Measurements from ENCODE around the gene SFPQ. TPM values are rescaled to one million over a fixed set of nuclear protein-coding genes. Genes with fewer than 3 reads are reported as not detected.
A peak's percentile ranks its signal among the peaks of the same experiment; 100 is the strongest.
"Not testable (repeated sequence)": the region's sequence is repeated elsewhere in the genome, so short reads cannot be mapped to it uniquely, and the experiment has no call there.

SFPQ gene, protein sequence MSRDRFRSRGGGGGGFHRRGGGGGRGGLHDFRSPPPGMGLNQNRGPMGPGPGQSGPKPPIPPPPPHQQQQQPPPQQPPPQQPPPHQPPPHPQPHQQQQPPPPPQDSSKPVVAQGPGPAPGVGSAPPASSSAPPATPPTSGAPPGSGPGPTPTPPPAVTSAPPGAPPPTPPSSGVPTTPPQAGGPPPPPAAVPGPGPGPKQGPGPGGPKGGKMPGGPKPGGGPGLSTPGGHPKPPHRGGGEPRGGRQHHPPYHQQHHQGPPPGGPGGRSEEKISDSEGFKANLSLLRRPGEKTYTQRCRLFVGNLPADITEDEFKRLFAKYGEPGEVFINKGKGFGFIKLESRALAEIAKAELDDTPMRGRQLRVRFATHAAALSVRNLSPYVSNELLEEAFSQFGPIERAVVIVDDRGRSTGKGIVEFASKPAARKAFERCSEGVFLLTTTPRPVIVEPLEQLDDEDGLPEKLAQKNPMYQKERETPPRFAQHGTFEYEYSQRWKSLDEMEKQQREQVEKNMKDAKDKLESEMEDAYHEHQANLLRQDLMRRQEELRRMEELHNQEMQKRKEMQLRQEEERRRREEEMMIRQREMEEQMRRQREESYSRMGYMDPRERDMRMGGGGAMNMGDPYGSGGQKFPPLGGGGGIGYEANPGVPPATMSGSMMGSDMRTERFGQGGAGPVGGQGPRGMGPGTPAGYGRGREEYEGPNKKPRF
- total RNA-seq, result 358 and 369 TPM in 2 replicates

DNA sequence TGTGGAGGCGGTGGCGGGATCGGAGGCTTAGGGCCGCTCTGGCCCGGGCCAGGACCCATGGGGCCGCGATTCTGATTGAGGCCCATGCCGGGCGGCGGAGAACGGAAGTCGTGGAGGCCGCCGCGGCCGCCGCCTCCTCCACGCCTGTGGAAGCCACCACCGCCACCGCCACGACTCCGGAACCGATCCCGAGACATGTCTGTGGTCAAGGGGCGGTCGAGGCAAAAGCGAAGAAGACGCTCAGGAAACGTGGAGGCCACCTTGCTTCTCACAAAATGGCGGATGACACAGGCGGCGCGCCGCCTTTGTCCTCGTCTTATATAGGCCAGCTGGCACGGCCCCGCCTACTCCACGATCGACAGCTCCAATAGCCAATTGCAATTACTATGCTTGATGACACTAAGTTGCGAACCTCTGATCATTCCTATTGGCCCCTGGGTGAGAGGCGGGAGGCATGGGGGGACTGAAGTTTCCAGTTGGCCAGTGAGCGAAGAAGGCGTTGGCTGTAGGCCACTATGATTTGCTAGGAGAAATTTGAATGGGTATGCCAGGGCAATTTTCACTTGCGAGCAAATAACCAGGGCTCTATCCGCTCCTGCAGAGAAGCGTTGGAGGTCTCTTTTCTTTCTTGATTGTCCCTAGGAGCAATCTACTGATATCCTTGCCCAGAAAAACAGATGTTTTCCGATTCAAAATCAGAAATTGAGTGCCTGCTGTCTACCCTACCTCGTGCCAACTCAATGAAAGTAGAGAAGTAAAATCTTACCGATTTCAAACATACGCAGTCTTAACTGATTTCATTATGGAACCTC lies at the start of gene SFPQ:
Gene SFPQ (minus strand): TSS at position 293 of the 812 bp plus-strand sequence. CDS start 96 bp downstream, at position 197.
- Mint-ChIP-seq H3K27ac (peak within 1 kb of the TSS; percentile 98), H3K4me1 (ENCODE audit: low read depth) (peaks cover 32% of the 10 kb centered on the region), H3K27me3 (ENCODE audit: low read depth) (peaks cover 4% of the 10 kb centered on the region), H3K9me3 (no peaks in the 10 kb centered on the region), H3K36me3 (ENCODE audit: low read depth) (peaks cover 44% of the 10 kb centered on the region), H3K4me3 (ENCODE audit: low read depth) (peak within 1 kb of the TSS; percentile 91)
- intact Hi-C loops (cut with micrococcal nuclease), result loop anchor here (1.0 to 5.0 kb wide), 8 partner anchors 75 to 964 kb away; partner anchors contain the start of genes AGO3, C1orf216, KIAA0319L and MAP7D1
- peak; percentile 96 for DNase-seq (ENCODE audit: low spot score)

DNA sequence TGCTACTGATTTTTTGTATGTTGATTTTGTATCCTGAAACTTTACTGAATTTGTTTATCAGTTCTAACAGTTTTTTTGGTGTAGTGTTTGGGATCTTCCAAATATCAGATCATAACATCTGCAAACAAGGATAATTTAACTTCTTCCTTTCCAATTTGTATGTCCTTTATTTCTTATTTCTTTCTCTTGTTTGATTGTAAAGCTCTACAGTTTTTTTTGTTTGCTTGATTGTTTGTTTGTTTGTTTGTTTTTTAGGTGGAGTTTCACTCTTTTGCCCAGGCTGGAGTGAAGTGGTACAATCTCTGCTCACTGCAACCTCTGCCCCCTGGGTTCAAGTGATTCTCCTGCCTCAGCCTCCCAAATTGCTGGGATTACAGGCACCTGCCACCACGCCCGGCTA lies 43.8 kb upstream of the SFPQ start:
- H3K27ac Mint-ChIP-seq; H3K4me3 Mint-ChIP-seq (ENCODE audit: low read depth); intact Hi-C loops (cut with micrococcal nuclease); H3K4me1 Mint-ChIP-seq (ENCODE audit: low read depth); DNase-seq (ENCODE audit: low spot score); H3K36me3 Mint-ChIP-seq (ENCODE audit: low read depth); H3K9me3 Mint-ChIP-seq; H3K27me3 Mint-ChIP-seq (ENCODE audit: low read depth): not testable (repeated sequence)

DNA sequence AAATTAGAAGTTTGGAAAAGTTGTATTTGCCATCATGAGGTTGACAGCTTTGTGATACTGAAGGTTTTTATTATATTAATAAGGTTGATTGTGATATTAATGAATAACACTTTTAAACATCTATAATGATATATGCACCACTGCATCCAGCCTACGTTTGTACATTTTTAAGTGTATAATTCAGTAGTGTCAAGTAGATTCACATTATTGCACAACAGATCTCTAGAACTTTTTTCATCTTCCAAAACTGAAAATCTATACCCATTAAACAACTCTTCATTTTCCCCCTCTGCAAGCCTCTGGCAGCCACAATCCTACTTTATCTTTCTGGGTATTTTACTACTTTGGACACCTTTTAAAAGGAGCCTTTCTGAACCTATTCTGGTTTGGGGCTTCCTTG lies 38.3 kb upstream of the SFPQ start:
- H3K27me3 Mint-ChIP-seq (ENCODE audit: low read depth), result peaks cover 6% of the 10 kb centered on the region
- no peaks in the 10 kb centered on the region for H3K9me3 Mint-ChIP-seq
- intact Hi-C loops (cut with micrococcal nuclease), result no loop called here

DNA sequence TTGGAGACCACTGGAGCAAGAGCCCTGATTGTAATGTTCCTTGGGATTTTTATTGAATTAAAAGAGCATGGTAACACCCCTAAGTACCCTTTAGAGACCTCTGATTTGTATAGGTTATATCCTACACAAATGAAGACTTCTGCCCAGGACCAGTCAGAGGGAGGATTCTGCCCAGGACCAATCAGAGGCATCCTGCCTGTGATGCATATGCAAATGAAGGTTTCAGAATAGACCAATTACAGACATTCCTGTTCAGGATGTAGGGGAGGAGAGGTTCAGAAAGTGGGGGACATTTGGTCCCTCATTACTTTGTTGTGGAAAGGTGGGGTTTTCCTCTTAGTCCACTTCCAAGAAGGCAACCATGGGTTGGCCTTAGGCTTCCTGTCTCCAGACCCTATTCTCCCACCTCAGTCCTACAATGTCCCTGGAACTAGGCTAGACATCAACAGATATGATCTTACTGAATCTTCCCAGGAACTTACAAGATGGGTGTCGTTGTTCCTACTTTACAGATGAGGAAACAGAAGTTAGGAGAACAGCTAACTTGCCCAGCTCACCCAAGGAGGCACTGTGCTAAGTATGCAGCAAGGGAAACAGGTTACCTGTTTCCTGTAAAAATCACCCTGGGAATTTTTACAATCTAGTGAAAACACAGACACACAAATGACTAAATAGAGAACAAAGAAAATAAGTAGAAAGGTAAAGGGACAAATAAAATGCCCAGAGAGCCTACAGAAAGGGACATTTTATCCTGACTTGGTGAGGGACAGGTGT lies 36.8 kb upstream of the SFPQ start:
- Mint-ChIP-seq H3K36me3 (ENCODE audit: low read depth) (no peaks in the 10 kb centered on the region), H3K27ac (no peak overlapping the region), H3K4me3 (ENCODE audit: low read depth) (no peak overlapping the region), H3K27me3 (ENCODE audit: low read depth) (peaks cover 6% of the 10 kb centered on the region), H3K9me3 (no peaks in the 10 kb centered on the region), H3K4me1 (ENCODE audit: low read depth) (peaks cover 9% of the 10 kb centered on the region)
- intact Hi-C loops (cut with micrococcal nuclease), result no loop called here
- no peak for DNase-seq (ENCODE audit: low spot score)

More for the DNA sequence above, 38.3 kb upstream of the SFPQ start:
- DNase-seq (ENCODE audit: low spot score), result no peak
- Mint-ChIP-seq H3K4me3 (ENCODE audit: low read depth) (no peak overlapping the region), H3K36me3 (ENCODE audit: low read depth) (no peaks in the 10 kb centered on the region), H3K27ac (no peak overlapping the region), H3K4me1 (ENCODE audit: low read depth) (peaks cover 9% of the 10 kb centered on the region)

DNA sequence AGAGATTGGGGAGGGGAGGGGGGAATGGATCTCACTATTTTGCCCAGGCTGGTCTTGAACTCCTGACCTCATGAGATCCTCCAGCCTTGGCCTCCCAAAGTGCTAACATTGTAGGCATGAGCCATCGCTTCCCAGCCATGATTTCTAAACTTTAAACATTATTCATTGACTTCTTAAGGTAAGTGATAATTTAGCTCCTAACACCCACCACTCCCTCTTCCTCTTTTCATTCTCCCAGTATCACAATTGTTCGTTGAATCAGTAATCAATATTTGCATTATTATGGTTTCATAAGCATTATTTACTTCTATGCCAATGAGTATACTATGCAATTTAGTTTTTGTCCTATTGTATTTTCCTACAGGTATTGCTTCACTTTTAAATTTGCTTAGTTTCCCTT lies 33.6 kb upstream of the SFPQ start:
- Mint-ChIP-seq H3K9me3 (no peaks in the 10 kb centered on the region), H3K27me3 (ENCODE audit: low read depth) (peaks cover 5% of the 10 kb centered on the region), H3K4me3 (ENCODE audit: low read depth) (no peak overlapping the region), H3K4me1 (ENCODE audit: low read depth) (peaks cover 9% of the 10 kb centered on the region), H3K36me3 (ENCODE audit: low read depth) (no peaks in the 10 kb centered on the region), H3K27ac (no peak overlapping the region)
- intact Hi-C loops (cut with micrococcal nuclease), result no loop called here
- no peak for DNase-seq (ENCODE audit: low spot score)

DNA sequence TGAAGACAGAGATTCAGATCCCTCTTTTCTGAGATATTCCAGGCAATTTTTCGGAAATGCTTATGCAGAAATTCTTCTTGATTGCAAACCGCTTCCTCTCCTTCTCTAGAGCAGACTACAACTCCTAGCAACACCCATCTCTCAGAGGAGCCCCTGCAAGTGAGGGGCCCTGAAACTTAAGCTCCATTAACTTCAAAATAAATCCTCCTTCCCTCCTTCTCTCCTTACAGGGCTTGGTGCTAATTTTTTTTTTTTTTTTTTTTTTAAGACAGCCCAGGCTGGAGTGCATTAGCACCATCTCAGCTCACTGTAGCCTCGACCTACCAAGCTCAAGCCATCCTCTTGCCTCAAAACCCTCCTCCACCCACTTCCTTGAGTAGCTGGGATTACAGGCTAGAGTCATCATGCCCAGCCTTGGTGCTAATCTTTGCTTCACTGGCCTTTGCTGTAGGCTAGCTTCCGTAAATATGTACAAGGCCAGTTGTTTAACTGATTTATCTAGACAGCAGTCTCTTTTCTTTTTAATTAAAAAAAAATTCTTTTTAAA lies 30.2 kb upstream of the SFPQ start:
- intact Hi-C loops (cut with micrococcal nuclease), result no loop called here
- Mint-ChIP-seq H3K27me3 (ENCODE audit: low read depth) (peaks cover 4% of the 10 kb centered on the region), H3K36me3 (ENCODE audit: low read depth) (no peaks in the 10 kb centered on the region), H3K4me3 (ENCODE audit: low read depth) (no peak overlapping the region), H3K27ac (no peak overlapping the region), H3K4me1 (ENCODE audit: low read depth) (no peaks in the 10 kb centered on the region), H3K9me3 (no peaks in the 10 kb centered on the region)
- no peak for DNase-seq (ENCODE audit: low spot score)

DNA sequence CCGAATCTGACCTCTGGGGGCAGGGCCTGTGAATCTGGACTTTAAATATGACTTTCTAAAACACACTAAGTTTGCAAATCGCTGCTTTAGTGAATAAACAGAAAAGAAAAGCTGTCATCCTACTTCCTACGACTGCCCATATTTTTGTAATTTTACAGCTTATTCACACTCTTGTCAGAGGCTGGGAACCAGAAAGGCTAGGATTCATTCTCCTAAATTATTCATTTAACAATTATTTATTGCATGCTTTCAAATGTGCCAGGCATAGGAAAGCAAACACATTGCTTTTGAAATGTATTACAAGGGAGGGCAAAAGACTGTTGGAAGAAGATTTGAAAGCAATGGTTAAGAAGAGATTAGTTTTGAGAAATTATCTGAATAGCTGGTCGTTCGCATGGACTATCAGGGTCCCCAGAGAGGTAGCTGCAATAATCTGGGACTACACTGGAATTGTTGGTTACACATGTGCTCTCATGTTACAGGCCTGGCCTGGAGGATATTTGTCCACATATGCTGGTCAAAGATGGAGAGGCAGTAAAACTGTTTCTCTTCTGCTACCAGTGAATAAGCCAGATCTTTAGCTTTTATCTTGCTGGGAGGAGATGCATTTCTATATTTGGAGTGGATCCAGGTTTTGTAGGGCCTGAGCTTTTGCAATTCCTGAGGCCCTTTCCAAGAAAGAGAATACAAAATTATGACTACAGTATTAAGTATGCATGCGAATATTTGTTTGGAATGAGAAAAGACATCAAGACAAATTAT lies 29.6 kb upstream of the SFPQ start:
- no peaks in the 10 kb centered on the region for H3K9me3 Mint-ChIP-seq
- no peak for DNase-seq (ENCODE audit: low spot score)
- no peak overlapping the region for H3K4me3 Mint-ChIP-seq (ENCODE audit: low read depth)
- peaks cover 4% of the 10 kb centered on the region for H3K27me3 Mint-ChIP-seq (ENCODE audit: low read depth)
- no peak overlapping the region for H3K27ac Mint-ChIP-seq
- intact Hi-C loops (cut with micrococcal nuclease), result no loop called here
- H3K4me1 Mint-ChIP-seq (ENCODE audit: low read depth), result no peaks in the 10 kb centered on the region
- no peaks in the 10 kb centered on the region for H3K36me3 Mint-ChIP-seq (ENCODE audit: low read depth)

DNA sequence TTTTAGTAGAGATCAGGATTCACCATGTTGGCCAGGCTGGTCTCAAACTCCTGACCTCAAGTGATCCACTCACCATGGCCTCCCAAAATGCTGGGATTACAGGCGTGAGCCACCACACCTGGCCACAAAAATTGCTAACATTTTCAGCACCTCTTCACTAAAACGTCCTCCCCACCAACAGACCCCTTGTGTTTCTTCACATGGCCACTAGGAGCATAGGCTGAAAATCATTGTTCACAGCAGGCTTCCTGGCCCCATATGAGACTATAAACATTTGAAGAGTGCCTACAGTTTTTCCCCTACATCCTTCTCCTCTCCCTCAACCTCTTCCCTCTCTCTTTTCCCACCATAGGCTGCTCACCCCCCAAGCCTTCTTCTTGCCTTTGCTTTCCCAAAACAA lies 28.0 kb upstream of the SFPQ start:
- no peak for DNase-seq (ENCODE audit: low spot score)
- Mint-ChIP-seq H3K4me3 (ENCODE audit: low read depth) (no peak overlapping the region), H3K27ac (no peak overlapping the region), H3K9me3 (no peaks in the 10 kb centered on the region), H3K36me3 (ENCODE audit: low read depth) (no peaks in the 10 kb centered on the region), H3K27me3 (ENCODE audit: low read depth) (no peaks in the 10 kb centered on the region), H3K4me1 (ENCODE audit: low read depth) (no peaks in the 10 kb centered on the region)
- intact Hi-C loops (cut with micrococcal nuclease), result no loop called here

DNA sequence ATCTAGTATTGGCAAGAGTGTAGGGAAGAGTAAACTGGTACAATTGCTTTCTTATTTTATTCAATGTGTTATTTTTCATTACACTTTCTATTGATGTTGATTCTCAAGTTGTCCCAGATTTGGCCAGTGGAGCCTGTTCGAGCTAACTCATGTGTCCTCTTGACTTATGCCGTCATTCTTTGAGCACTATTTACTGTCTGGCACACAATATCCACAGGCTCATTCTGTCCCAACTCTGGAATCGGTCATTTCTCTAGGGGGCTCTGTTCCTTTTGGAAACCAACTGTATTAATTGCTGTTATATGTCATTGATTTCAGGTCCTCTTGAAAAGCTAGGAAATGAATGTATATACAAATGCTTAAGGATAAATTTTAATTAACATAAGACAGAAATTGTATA lies 22.4 kb upstream of the SFPQ start:
- Mint-ChIP-seq H3K4me1 (ENCODE audit: low read depth) (peaks cover 2% of the 10 kb centered on the region), H3K4me3 (ENCODE audit: low read depth) (no peak overlapping the region), H3K27me3 (ENCODE audit: low read depth) (peaks cover 4% of the 10 kb centered on the region), H3K36me3 (ENCODE audit: low read depth) (no peaks in the 10 kb centered on the region), H3K9me3 (no peaks in the 10 kb centered on the region), H3K27ac (no peak overlapping the region)
- intact Hi-C loops (cut with micrococcal nuclease), result no loop called here
- no peak for DNase-seq (ENCODE audit: low spot score)

DNA sequence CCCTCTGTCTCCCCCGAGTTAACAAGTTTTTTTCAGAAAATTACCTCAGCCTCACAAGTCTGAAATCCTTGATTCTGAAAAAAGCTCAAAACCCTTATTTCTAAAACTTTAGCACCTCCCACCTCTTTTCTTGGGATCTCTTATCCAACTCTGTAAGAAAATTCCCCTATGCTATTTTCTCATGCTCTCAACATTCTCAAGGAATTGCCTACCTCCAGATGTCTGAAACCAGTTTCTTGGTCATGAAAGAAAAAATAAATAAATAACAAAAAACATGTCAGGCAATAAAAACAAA lies 18.1 kb upstream of the SFPQ start:
- DNase-seq (ENCODE audit: low spot score), result no peak
- intact Hi-C loops (cut with micrococcal nuclease), result no loop called here
- no peaks in the 10 kb centered on the region for H3K36me3 Mint-ChIP-seq (ENCODE audit: low read depth)
- peaks cover 4% of the 10 kb centered on the region for H3K27me3 Mint-ChIP-seq (ENCODE audit: low read depth)
- peaks cover 2% of the 10 kb centered on the region for H3K4me1 Mint-ChIP-seq (ENCODE audit: low read depth)
- no peak overlapping the region for H3K27ac Mint-ChIP-seq
- no peaks in the 10 kb centered on the region for H3K9me3 Mint-ChIP-seq
- no peak overlapping the region for H3K4me3 Mint-ChIP-seq (ENCODE audit: low read depth)

DNA sequence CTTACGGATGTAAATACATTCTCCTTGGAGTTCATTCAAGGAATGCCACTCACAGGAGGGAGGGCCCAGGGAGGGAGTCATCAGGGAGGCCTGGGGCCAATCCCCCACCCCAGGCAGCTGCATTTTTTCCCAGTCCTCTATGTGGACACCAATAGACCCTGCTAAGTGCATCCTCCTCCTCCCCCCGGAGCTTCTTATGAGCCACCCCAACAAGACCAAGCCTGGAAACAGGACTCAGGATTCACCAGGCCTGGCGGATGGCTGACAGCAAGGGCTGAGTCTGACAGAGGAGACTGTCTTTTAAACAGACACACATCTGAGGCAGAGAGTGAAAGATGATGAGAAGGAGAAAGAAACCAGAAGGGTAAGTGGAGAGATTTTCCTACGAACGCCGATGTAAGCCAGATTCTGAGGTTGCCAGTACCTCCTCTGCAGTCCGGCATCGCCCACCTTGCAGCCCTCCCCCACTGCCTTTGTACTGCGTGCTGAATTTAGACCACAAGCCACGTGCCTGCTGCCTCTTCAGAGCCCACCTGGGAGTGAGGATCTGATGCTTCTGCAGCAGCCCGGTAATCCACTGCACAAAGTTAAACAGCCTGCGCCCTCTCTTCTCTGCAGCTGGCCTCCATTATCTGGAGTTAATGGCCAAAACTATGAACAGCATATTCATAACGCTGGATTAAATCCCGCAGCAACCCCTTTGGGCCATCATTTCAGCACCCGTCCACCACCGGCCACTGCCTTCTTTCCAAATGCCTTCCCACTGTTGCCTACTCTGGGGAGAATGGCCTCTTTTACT lies 17.6 kb upstream of the SFPQ start:
- H3K27ac Mint-ChIP-seq, result no peak overlapping the region
- intact Hi-C loops (cut with micrococcal nuclease), result no loop called here
- no peaks in the 10 kb centered on the region for H3K36me3 Mint-ChIP-seq (ENCODE audit: low read depth)
- no peaks in the 10 kb centered on the region for H3K9me3 Mint-ChIP-seq
- H3K27me3 Mint-ChIP-seq (ENCODE audit: low read depth), result peaks cover 4% of the 10 kb centered on the region
- H3K4me3 Mint-ChIP-seq (ENCODE audit: low read depth), result no peak overlapping the region
- peaks cover 2% of the 10 kb centered on the region for H3K4me1 Mint-ChIP-seq (ENCODE audit: low read depth)
- no peak for DNase-seq (ENCODE audit: low spot score)
